NCI-H1105 (cell line): ENCODE results near the gene COPZ1.
"Not testable (repeated sequence)": the region's sequence is repeated elsewhere in the genome, so short reads cannot be mapped to it uniquely, and the experiment has no call there.

Source experiments
- DNase-seq: peaks from one replicate; lab custom pipeline; 2025; lab: John Stamatoyannopoulos, UW

The COPZ1 gene

GRCh38 chr12:54294953-54295566 is 29.9 kb upstream of the COPZ1 start:
- no peak for DNase-seq

GRCh38 chr12:54296393-54297099 is 28.4 kb upstream of the COPZ1 start:
- DNase-seq, result no peak

GRCh38 chr12:54298904-54299303 is 26.0 kb upstream of the COPZ1 start:
- DNase-seq, result no peak

- DNase-seq, result no peak
These were observed 25.3 kb upstream of the COPZ1 start for GRCh38 chr12:54299515-54300224.

- DNase-seq, result no peak
These were observed 24.7 kb upstream of the COPZ1 start for GRCh38 chr12:54300225-54300731.

GRCh38 chr12:54300732-54301427 is 24.1 kb upstream of the COPZ1 start, which contains the start of gene NFE2:
Gene NFE2 (minus strand): TSS chr12:54301015. CDS start chr12:54295248, 5,767 bp downstream.
- no peak for DNase-seq

- no peak for DNase-seq
These were observed 23.4 kb upstream of the COPZ1 start for GRCh38 chr12:54301428-54302048.

- DNase-seq, result no peak
These were observed 21.3 kb upstream of the COPZ1 start for GRCh38 chr12:54303640-54304039.

GRCh38 chr12:54304187-54304810 is 20.6 kb upstream of the COPZ1 start:
- no peak for DNase-seq

- no peak for DNase-seq
These were observed 17.8 kb upstream of the COPZ1 start for GRCh38 chr12:54306925-54307741.

GRCh38 chr12:54311051-54311450 is 13.9 kb upstream of the COPZ1 start:
- DNase-seq, result no peak

- not testable (repeated sequence) for DNase-seq
These were observed 12.6 kb upstream of the COPZ1 start for GRCh38 chr12:54312309-54312708.

GRCh38 chr12:54321363-54321762 is 3.6 kb upstream of the COPZ1 start:
- DNase-seq, result no peak

- DNase-seq, result not testable (repeated sequence)
These were observed 645 bp downstream of the COPZ1 start for GRCh38 chr12:54325442-54326109.

- DNase-seq, result no peak
These were observed 3.8 kb downstream of the COPZ1 start for GRCh38 chr12:54328595-54329337.

- DNase-seq, result no peak
These were observed 4.8 kb downstream of the COPZ1 start for GRCh38 chr12:54329759-54330158.

GRCh38 chr12:54330442-54330841 is 5.5 kb downstream of the COPZ1 start:
- DNase-seq, result no peak

GRCh38 chr12:54331461-54331860 is 6.5 kb downstream of the COPZ1 start:
- DNase-seq, result no peak

GRCh38 chr12:54333420-54334034 is 8.6 kb downstream of the COPZ1 start:
- no peak for DNase-seq
